ENCODE data around the gene RAPGEF3.

The RAPGEF3 gene

DNA sequence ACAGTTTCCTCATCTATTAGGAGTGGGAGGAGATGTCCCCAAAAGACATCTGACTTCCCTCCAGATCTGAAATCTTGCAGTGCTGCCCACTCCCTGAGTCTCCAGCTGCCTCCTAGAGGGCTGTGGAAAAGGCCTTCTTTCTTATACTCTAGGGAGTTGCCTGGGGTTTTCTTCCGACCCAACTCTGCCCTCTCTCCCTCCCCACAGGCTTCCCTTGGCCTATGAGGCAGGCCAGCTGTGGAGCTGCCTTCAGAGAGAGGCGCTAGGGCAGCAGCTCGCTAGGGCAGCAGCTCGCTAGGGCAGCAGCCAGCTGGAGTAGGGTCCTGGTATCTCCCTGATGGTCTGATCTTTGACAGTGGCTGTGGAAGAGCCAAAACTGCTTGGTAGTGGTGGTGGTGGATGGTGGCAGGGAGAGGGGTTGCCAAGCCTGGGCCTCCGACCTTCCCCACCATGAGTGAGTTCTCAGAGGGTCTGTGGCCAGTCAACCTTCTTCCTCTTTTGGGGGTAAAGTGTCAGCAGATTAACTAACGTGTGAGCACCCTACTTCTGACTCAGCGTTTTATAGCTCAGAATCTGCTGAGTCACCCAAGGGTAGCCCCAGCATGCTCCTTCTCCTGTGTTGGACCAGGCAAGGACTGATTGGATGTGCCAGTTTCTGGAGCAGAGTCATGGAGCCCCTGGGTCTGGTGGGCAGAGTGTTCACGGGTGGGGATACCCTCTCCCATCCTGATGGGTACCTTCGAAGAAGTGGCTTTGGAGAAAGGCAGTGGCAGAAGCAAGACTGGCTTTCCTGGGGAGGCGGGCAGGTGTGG is 16.6 kb upstream of the RAPGEF3 start:
- Mint-ChIP-seq H3K36me3 (ENCODE audit: low read depth) (peaks cover 2% of the 10 kb centered on the region), H3K4me1 (ENCODE audit: low read depth) (peaks cover 51% of the 10 kb centered on the region), H3K27ac (peak overlapping the region; percentile 74), H3K9me3 (no peaks in the 10 kb centered on the region), H3K27me3 (no peaks in the 10 kb centered on the region), H3K4me3 (peak overlapping the region; percentile 27)
- no peak for DNase-seq

DNA sequence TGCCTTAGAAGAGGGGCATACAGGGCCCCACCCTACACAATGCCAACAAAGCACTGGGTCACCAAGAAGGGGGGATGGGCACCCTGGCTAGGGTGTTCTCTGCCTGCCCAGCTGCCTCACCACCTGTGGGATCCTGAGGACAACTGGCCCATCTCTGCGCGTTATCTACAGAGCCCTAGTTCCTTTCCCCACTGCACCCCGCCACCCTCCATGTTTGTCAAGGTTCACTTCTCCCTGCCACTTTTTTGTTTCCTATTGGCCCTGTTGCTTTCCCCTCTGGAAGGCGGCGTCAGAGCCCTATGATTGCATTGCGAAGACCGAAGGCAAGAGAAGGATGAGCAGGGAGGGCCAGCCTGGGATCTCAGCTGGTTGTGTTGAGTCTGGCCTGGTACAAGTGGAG is 16.0 kb upstream of the RAPGEF3 start:
- peak overlapping the region; percentile 86 for H3K4me3 Mint-ChIP-seq
- peak overlapping the region; percentile 34 for H3K27ac Mint-ChIP-seq
- H3K9me3 Mint-ChIP-seq = no peaks in the 10 kb centered on the region
- H3K4me1 Mint-ChIP-seq (ENCODE audit: low read depth) = peaks cover 47% of the 10 kb centered on the region
- peaks cover 2% of the 10 kb centered on the region for H3K36me3 Mint-ChIP-seq (ENCODE audit: low read depth)
- no peaks in the 10 kb centered on the region for H3K27me3 Mint-ChIP-seq
- DNase-seq = no peak

DNA sequence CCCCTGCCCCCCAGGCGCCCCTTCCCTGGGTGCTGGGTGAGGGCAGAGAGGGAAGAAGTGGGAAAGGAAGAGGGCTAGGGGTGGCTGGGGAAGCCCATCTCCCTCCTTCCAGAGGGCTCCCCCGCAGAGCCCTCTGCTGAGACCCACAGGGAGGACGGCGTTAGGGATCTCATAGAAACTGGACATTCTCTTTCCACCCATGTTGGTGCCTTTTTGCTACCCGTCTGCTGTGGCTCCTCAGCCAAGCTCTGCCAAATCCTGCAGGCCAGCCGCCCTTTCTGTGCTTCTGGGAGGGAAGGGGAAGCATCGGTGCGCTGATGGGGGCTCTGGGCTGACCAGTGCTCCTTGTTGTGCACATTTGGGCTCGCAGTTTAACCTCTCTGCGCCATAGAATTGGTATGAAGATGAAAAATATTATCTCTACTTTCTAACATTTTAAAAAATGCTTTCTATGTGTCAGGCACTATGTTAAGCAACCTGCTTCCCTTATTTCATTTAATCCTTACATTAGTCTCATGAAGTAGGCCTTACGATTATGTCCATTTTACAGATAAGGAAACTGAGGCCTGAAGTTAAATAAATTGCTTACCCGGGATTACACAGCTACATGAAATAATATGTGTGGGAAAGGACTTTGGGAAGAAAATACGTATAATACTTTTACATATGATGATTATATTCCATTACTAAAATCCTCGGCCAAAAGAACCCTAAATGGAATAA is 15.3 kb upstream of the RAPGEF3 start:
- peak overlapping the region; percentile 86 for H3K27ac Mint-ChIP-seq
- H3K27me3 Mint-ChIP-seq = no peaks in the 10 kb centered on the region
- H3K4me1 Mint-ChIP-seq (ENCODE audit: low read depth) = peaks cover 40% of the 10 kb centered on the region
- DNase-seq = no peak
- H3K36me3 Mint-ChIP-seq (ENCODE audit: low read depth) = peaks cover 2% of the 10 kb centered on the region
- no peaks in the 10 kb centered on the region for H3K9me3 Mint-ChIP-seq
- peak overlapping the region; percentile 86 for H3K4me3 Mint-ChIP-seq

DNA sequence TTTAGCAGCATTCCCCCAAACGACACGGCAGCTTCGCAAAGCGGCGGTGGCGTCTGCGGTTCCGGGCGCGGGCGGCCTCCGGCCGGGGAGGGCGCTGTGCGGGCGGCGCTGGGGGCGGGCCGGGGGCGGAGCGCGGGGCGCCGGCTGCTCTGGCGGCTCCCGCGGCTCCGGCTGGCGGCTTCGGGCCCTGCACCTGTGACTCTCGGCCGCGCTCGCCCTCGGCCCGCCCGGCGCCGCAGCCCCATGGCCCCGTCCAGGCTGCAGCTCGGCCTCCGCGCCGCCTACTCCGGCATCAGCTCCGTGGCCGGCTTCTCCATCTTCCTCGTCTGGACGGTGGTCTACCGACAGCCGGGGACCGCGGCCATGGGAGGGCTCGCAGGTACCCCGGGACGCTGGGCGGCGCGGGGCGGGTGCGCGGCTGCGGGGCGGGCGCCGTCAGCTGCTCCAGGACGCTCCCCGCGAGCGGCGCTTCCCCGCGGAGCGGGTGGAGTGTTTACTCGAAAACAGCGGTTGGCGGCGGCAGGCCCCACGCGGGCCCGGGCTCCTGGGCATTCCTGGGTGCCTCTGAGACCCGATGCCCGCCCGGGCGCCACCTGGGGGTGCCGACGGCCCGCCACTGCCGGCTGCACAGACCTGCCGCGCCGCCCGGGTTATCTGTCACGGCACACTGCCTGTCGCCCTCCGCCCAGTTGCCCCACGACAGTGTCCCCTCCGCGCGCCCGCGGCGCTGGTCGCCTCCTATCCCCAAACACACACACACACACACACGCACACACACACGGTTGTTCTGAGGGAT is 14.6 kb upstream of the RAPGEF3 start, which contains the start of gene SLC48A1:
SLC48A1 (plus strand) TSS at position 177 of the 796 bp plus-strand sequence; CDS start at position 244, 67 bp downstream.
- Mint-ChIP-seq H3K4me1 (ENCODE audit: low read depth) (peaks cover 36% of the 10 kb centered on the region), H3K27ac (peak within 1 kb of the TSS; percentile 86), H3K4me3 (peak within 1 kb of the TSS; percentile 86), H3K27me3 (no peaks in the 10 kb centered on the region), H3K9me3 (no peaks in the 10 kb centered on the region), H3K36me3 (ENCODE audit: low read depth) (peaks cover 2% of the 10 kb centered on the region)
- DNase-seq = peak; percentile 84

DNA sequence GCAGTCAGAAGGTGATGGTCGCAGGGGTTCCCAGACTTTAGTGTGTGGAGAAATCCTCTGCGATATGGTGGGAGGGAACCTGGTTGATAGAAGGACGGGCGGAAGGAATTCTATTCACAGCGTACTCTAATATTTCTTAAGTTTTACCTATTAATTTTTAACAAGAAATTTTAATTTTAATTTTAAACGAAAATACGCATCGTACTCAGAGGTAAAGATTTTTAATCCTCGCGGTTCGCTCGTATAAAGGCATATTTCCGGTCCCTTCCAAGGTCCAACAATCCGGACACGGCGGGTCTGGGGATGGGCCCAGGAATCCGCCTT is 14.0 kb upstream of the RAPGEF3 start:
- Mint-ChIP-seq H3K4me1 (ENCODE audit: low read depth) (peaks cover 36% of the 10 kb centered on the region), H3K36me3 (ENCODE audit: low read depth) (peaks cover 2% of the 10 kb centered on the region), H3K27ac (peak overlapping the region; percentile 58), H3K9me3 (no peaks in the 10 kb centered on the region), H3K27me3 (no peaks in the 10 kb centered on the region), H3K4me3 (peak overlapping the region; percentile 76)
- no peak for DNase-seq

DNA sequence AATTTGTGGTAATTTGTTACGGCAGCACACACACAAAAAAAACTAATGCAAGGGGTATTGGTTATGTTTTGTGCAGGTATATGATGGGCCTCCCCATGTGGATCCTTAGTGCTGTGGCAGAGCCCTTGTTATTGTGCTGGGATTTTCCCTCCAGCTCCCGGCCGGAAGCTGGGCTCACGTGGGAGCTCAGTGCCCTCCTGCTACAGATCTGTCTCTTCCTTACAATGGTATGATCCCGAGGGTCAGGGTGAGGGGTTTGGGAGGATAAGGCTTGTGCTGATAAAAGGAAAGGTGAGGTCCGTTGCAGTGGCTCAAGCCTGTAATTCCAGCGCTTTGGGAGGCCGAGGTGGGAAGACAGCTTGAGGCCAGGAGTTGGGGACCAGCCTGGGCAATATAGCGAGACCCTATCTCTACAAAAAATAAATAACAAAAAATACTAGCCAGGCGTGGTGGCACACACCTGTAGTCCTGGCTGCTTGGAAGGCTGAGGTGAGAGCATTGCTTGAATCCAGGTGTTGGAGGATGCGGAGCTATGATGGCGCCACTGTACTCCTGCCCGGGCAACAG is 13.5 kb upstream of the RAPGEF3 start:
- Mint-ChIP-seq H3K4me1 (ENCODE audit: low read depth) (peaks cover 39% of the 10 kb centered on the region), H3K27ac (peak overlapping the region; percentile 58), H3K27me3 (no peaks in the 10 kb centered on the region), H3K4me3 (peak overlapping the region; percentile 76), H3K9me3 (no peaks in the 10 kb centered on the region), H3K36me3 (ENCODE audit: low read depth) (peaks cover 2% of the 10 kb centered on the region)
- no peak for DNase-seq

DNA sequence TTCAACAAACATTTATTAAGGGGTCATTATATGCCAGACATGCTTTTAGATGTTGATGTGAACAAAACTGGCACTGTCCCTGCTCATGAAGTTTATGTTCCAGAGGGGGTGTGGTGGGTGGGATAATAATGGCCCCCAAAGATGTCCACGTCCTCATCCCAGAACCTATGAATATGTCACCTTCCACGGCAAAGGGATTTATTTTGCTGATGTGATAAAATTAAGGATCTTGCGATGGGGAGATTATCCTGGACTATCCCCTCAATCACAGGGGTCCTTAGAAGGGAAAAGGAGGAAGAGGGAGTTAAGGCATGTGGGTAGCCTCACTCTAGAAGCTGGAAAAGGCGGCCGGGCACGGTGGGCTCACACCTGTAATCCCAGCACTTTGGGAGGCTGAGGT is 12.6 kb upstream of the RAPGEF3 start:
- no peak overlapping the region for H3K4me3 Mint-ChIP-seq
- H3K27me3 Mint-ChIP-seq = no peaks in the 10 kb centered on the region

DNA sequence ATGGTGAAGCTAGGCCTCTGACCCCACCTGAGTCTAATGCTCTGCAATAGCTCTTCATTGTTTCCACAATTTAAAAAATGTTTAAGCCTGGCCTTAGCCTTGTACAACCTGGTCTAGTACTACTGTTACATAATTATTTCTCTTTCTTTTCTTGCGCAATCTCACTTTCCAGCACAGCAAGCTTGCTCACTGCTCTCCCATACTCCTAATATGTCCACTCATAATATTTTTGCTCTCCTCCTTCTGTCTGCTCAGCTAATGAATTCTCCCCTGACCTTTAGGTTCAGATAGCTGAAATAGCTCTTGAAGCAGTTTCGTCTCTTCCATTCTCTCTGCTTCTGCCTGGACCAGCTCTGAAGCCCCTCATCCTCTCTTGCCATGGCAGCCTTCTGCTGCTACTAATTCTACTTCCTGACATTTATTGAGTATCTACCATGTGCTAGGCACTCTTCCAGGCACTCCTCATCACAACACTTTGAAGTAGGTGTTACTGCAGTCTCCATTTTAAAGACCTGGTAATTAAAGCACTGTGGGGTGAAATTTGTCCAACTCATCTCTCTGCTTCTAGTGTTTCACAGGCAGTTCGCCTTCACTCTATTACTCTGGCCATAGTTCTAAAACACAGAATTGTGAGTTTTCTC is 11.5 kb upstream of the RAPGEF3 start:
- no peak for DNase-seq
- H3K27me3 Mint-ChIP-seq = no peaks in the 10 kb centered on the region

More for the DNA sequence above, 12.6 kb upstream of the RAPGEF3 start:
- Mint-ChIP-seq H3K4me1 (ENCODE audit: low read depth) (peaks cover 37% of the 10 kb centered on the region), H3K27ac (no peak overlapping the region), H3K9me3 (no peaks in the 10 kb centered on the region), H3K36me3 (ENCODE audit: low read depth) (peaks cover 2% of the 10 kb centered on the region)
- no peak for DNase-seq

DNA sequence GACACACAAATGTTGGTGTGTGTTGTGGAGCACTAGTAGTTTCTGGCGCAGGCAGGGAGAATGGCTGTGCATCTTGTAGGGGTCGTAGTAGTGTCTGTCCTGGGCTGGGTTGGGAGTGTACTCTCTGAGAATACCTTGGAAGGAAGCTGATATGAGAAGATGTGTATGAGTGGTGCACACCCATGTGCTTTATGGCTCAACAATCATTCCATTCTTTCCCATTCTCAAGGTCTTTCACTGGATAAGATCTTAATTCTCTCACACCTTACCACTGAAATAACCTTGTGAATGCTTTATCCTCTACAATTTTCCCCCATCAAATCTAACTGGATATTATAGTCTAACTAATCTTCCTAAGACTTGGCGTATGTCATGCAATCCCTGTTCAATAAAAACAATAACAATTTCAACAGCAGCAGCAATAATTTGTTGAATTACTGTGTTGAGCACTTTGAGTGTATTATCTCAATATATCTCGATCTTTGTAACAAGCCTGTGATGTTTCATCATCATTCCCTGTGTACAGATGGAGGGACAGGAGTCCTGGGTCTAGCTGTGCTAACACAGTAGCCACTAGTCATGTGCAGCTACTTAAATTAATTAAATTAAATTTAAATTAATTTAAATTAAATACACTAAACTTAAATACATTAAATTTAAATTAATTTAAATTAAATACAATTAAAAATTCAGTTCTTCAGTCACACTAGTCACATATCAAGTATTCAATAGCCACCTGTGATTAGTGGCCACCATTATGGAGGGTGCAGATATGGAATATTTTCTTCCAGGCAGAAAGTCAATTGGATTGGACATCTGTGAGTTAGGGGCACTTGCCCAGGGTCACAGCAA is 10.8 kb upstream of the RAPGEF3 start:
- Mint-ChIP-seq H3K36me3 (ENCODE audit: low read depth) (peaks cover 2% of the 10 kb centered on the region), H3K9me3 (no peaks in the 10 kb centered on the region)

More for the DNA sequence above, 11.5 kb upstream of the RAPGEF3 start:
- H3K4me1 Mint-ChIP-seq (ENCODE audit: low read depth) = peaks cover 30% of the 10 kb centered on the region
- H3K36me3 Mint-ChIP-seq (ENCODE audit: low read depth) = peaks cover 2% of the 10 kb centered on the region
- no peak overlapping the region for H3K27ac Mint-ChIP-seq
- H3K9me3 Mint-ChIP-seq = no peaks in the 10 kb centered on the region
- no peak overlapping the region for H3K4me3 Mint-ChIP-seq

DNA sequence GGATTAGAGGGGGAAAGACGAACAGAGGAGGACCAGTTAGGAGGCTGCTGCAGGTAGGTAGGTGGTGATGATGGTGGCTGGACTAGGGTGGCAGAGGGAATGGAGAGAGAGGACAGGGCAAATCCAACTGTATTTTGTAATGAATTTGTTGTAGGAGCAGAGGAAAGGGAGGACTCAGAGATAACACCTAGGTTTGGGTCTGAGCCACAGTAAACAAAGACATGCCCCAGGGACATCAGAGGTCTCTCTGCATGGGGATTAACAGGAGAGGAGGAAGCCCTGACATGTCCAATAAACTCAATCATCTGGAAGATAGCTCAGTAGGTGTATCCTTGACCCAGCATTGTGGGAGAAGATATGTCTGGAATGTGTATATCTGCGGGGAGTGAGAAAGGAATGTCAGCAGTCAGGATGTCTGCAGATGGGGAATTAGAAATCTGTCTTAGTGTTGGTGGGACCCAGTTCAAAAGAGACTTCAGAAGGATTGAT is 9.7 kb upstream of the RAPGEF3 start:
- H3K36me3 Mint-ChIP-seq (ENCODE audit: low read depth) = no peaks in the 10 kb centered on the region
- DNase-seq = no peak
- H3K9me3 Mint-ChIP-seq = no peaks in the 10 kb centered on the region
- no peak overlapping the region for H3K4me3 Mint-ChIP-seq
- H3K27ac Mint-ChIP-seq = no peak overlapping the region
- peaks cover 14% of the 10 kb centered on the region for H3K4me1 Mint-ChIP-seq (ENCODE audit: low read depth)
- no peaks in the 10 kb centered on the region for H3K27me3 Mint-ChIP-seq

More for the DNA sequence above, 10.8 kb upstream of the RAPGEF3 start:
- peaks cover 23% of the 10 kb centered on the region for H3K4me1 Mint-ChIP-seq (ENCODE audit: low read depth)
- H3K27ac Mint-ChIP-seq = no peak overlapping the region
- DNase-seq = no peak
- H3K4me3 Mint-ChIP-seq = no peak overlapping the region
- H3K27me3 Mint-ChIP-seq = no peaks in the 10 kb centered on the region

DNA sequence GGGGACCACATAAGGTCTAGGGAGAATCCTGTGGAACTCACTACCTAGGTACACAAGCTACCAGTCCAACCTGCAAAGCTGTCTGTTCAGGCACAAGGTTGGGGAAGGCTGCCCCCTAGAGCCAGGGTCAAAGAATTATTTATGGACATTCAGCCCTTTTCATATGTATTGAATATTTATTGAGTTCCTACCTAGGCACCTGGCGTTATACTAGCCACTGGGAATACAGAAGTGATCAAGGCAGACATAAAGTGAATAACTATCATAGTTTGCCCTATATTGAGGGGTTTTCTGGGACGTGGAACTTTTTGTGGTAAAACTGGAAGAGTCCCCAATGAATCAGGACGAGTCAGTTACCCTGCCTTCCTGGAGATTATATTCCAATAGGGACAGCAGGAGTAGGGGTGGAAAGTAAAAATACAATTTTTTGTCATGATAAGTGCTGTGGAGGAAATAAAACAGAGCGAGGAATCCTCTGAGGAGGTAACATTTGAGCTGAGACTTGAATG is 8.6 kb upstream of the RAPGEF3 start:
- H3K27me3 Mint-ChIP-seq = no peaks in the 10 kb centered on the region
- H3K4me3 Mint-ChIP-seq = no peak overlapping the region
- peaks cover 11% of the 10 kb centered on the region for H3K4me1 Mint-ChIP-seq (ENCODE audit: low read depth)
- H3K27ac Mint-ChIP-seq = no peak overlapping the region
- DNase-seq = peak; percentile 76
- H3K36me3 Mint-ChIP-seq (ENCODE audit: low read depth) = no peaks in the 10 kb centered on the region
- H3K9me3 Mint-ChIP-seq = no peaks in the 10 kb centered on the region

DNA sequence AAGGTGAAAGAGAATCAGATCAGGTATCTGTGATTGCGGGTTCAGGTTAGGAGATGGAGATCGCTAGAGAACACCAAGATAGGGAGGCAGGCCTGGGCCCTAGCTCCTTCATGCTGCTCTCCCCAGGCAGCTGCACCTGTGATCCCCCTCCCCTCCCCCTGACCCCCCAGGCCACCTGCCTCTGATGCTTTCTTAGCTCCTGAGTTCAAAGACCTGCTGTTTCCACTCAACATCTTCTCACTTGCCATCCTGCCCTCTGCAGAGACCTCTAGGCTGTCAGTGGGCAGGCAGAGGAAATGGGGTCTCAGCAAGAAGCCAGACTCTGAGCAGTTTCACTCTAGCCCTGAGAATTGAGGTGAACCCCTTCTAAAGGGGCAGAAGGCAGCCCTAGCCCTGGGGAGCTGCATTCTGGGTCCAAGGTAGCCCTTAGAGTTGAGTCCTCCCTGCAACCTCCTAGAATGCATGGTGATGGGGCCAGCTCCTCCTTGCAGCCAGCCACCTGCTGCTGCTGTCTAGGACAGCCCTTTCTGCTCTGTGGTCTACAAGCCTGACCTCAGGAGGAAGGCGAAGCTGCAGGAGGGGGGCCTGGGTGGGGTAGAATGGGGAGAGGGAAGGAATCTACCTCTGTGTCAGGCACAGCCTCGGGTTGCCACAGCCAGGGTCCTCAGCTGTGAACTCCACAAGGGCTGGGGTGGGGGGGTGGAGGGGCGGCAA is 8.0 kb upstream of the RAPGEF3 start:
- DNase-seq = no peak
- no peak overlapping the region for H3K4me3 Mint-ChIP-seq
- H3K36me3 Mint-ChIP-seq (ENCODE audit: low read depth) = no peaks in the 10 kb centered on the region
- peaks cover 8% of the 10 kb centered on the region for H3K4me1 Mint-ChIP-seq (ENCODE audit: low read depth)
- no peaks in the 10 kb centered on the region for H3K9me3 Mint-ChIP-seq
- no peaks in the 10 kb centered on the region for H3K27me3 Mint-ChIP-seq
- no peak overlapping the region for H3K27ac Mint-ChIP-seq

Data from activated T-cell treated with anti-CD3 and anti-CD28 coated beads, Interleukin-2, amount 50 U/mL, for 24 hours (primary cell).